Measurements from ENCODE around the gene ARHGEF25.

DNA sequence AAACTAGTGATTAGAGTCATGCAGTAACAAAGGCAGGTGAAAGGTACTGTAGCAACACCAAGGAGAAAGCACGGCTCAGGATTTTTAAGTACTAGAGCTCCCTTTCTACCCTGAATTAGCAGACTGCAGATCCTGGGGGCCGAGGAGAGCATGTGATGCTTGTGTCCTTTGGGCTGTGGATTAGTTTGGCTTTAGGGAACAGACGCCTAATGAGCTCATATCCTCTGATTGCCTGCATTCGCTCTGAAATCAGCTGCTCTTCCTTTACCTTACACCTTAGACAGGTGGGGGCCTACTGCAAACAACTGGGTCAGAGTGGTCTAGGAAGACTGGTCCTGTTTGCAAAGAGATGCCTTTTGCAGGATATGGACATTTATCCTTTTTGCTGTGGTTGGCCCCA is 18.0 kb upstream of the ARHGEF25 start:
- TF ChIP-seq CTCF (IDR thresholded peaks at IDR 0.05), result no peak
- TF ChIP-seq ZFX (IDR thresholded peaks at IDR 0.05; ENCODE audit: borderline replicate concordance), result no peak
